Epithelial cell of esophagus (primary cell): ENCODE results near the gene DCP1B.

Experiments
- DNase-seq: peaks from one replicate; pipeline ENCODE4 v3.0.0; 2010; ENCODE audit warnings: low read depth
- H3K4me3 ChIP-seq: 2 replicates; pipeline ENCODE4 v1.5.1; 2011; ENCODE audit warnings: mild to moderate bottlenecking, low read length, control low read depth
- CTCF ChIP-seq: IDR thresholded peaks from 2 replicates; pipeline ENCODE4 v1.5.1; 2011; ENCODE audit warnings: low read depth, mild to moderate bottlenecking, low read length, control low read depth, inconsistent platforms; ENCODE audit not compliant: insufficient read depth; ENCODE audit errors: missing control alignments

The DCP1B gene

DNA sequence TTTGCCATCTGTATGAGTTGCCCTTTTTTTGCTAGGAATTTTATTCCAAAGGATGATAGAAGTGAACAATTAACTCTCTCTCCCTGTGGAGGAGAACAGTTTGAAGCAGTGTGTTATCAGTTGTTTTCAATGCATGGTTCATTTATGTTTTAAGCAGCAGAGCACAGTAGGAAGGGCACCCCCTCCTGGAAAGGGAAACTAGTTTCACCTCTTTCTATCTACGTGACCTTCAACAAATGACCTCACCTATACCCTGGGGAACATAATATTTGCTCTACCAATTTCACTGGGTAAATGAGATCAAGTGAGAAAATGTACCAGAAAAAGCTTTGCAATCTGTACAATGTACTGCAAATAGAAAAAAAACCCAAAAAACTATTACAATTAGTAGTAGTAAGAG, 5.4 kb upstream of the DCP1B start:
- DNase-seq = no peak
- no peak overlapping the region for H3K4me3 ChIP-seq
- TF ChIP-seq CTCF = peak; percentile 2

DNA sequence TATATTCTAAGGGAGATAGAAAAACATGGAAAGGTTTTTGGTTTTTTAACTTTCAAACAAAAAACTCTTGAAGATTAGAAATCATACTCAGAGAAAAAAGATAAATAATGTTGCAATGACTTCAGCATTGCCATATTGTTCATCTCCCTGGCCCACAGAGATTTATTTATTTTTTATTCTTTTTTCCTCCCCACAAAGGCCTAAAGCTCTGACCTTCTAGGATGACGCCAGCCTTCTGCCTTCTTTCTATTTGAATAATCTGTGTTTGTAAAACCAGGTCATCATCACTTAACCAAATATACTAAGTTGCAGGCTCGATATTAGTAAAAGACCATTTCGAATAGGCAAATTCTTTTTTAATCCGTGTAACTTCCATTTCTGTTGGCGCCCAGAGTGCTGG, 4.4 kb upstream of the DCP1B start:
- no peak for TF ChIP-seq CTCF
- DNase-seq = no peak
- no peak overlapping the region for H3K4me3 ChIP-seq

DNA sequence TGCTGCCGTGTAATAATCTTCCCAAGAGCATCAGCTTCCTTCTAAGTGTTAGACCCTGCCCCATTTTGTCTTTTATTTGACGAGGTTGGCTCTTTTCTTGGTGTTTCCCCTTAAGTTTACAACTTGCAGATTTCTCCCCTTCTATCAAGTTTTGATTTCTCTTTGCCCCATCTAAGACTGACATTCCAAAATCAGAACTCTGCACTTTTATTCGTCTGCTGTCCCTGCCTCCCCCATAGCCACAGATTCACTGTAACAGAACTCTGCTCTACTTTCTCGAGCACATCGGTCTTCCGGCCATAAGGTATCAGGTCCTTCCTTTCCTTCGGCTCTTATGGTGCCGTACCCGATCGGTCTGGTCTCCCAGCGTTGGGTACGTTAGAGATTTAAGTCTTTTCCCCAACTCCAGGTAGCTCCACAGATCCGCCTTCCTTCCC, 563 bp downstream of the DCP1B start:
- peak overlapping the region; percentile 89 for H3K4me3 ChIP-seq
- DNase-seq = peak; percentile 46
- no peak for TF ChIP-seq CTCF

- no peak for DNase-seq
- no peak for TF ChIP-seq CTCF
Observed at GRCh38 chr12:1995205-1995896, 8.9 kb downstream of the DCP1B start.

DNA sequence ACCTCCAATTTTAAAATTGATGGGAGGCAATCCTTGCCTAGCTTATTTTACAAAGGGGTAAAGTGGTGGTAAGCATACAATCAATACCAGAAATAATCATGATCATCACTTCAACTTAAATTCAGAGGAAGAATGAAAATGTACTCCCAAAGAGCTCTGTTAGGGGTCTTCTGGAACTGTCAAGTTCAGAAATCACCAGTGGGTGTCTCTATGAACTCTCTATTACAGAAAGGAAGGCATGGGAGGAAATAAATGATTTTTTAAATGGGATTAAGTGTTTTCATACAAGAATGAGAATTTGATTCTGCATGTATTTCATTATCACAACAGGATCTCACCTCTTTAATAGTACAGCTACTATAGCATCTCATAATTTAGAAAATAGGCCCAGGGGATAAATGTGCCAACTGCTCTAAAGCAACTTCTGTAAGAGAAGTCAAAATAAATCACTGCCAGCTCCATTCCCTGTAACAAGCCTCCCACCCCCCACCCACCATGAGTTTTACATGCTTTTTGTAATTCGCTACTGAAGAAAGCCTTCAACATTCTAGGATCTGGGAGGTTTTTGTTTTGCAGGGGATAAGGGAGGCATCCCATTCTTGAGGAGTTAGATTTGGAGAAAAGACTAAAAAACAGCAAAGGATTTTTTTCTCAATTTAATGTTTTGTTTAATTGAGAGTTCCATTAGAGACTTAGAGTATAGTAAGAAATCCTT, 9.7 kb downstream of the DCP1B start:
- TF ChIP-seq CTCF = no peak
- H3K4me3 ChIP-seq = no peak overlapping the region
- DNase-seq = no peak

More at GRCh38 chr12:1995205-1995896, 8.9 kb downstream of the DCP1B start:
- no peak overlapping the region for H3K4me3 ChIP-seq

DNA sequence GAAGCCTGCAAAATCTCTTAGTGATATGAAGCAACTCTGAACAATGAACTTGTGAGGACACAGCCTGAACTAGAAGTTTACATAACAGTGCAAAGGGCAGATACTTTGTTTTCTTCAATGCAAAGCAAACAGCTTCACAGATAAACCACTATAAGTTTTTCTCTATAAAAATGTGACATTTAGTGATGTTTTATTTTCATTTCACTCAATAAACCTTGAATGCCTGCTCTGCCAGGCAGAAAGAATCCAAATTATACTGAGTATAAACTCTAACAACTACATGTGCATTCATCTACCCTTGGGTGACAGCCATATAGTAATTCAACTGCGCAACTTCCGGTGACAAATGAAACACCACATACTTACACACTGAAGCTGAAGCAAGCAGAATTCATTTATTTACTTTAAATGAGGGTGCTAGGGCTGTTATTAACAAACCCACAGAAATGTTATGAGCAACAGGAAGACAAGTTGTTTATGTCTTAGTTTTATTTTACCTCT, 10.3 kb downstream of the DCP1B start:
- peak; percentile 74 for DNase-seq
- TF ChIP-seq CTCF = no peak
- H3K4me3 ChIP-seq = no peak overlapping the region
